H1 (cell line): Measurements from ENCODE around the gene C22orf23. TPM values are rescaled to one million over a fixed set of nuclear protein-coding genes. Genes with fewer than 3 reads are reported as not detected.

Experiments used
- BRCA1 ChIP-seq: IDR thresholded peaks from 2 replicates; pipeline ENCODE4 v1.6.1; 2012; ENCODE audit warnings: low read depth, low read length, improper control_type of control experiment
- CHD7 ChIP-seq: fragments of 300-600 bp; sonication (generic); IDR thresholded peaks from 2 replicates; pipeline ENCODE4 v1.7.1; 2012; ENCODE audit warnings: low read length, moderate library complexity, mild to moderate bottlenecking, inconsistent platforms; ENCODE audit not compliant: insufficient replicate concordance
- EZH2 ChIP-seq: fragments of 200-600 bp; sonication (generic); IDR thresholded peaks from 2 replicates; pipeline ENCODE4 v1.7.1; 2012; ENCODE audit warnings: low read depth, mild to moderate bottlenecking, moderate library complexity, low read length, inconsistent platforms; ENCODE audit not compliant: severe bottlenecking
- JUND ChIP-seq: IDR thresholded peaks from 2 replicates; pipeline ENCODE4 v1.6.1; 2011; ENCODE audit warnings: mild to moderate bottlenecking, improper control_type of control experiment, low read length
- MAX ChIP-seq: IDR thresholded peaks from 2 replicates; pipeline ENCODE4 v1.6.1; 2012; ENCODE audit warnings: inconsistent platforms
- POU5F1 ChIP-seq: IDR thresholded peaks from 2 replicates; pipeline ENCODE4 v1.6.1; 2011; ENCODE audit warnings: low read depth, mild to moderate bottlenecking, low read length, moderate library complexity
- SP4 ChIP-seq: IDR thresholded peaks from 2 replicates; pipeline ENCODE4 v1.6.1; 2012; ENCODE audit warnings: low read length, inconsistent platforms
- TBP ChIP-seq: IDR thresholded peaks from 2 replicates; pipeline ENCODE4 v1.6.1; 2011; ENCODE audit warnings: low read depth, low read length, improper control_type of control experiment
- TEAD4 ChIP-seq: IDR thresholded peaks from 2 replicates; pipeline ENCODE4 v1.6.1; 2012; ENCODE audit warnings: low read depth, low read length, inconsistent platforms, mixed read lengths
- polyA plus RNA-seq, 7 experiments: library from polyadenylated mRNA; depleted of rRNA in 3 of 7; stranded (reverse) in 5 of 7; unstranded in 2 of 7; fragments of >200 nt in 5 of 7; fragments of 200-250 nt in 2 of 7; gene quantifications; 1 replicate in 5 of 7; 2 replicates in 1 of 7; 4 replicates in 1 of 7; pipeline versions ENCODE4 v1.2.1 to v1.2.3, GENCODE V29; 2011 to 2013; ENCODE audit warnings: missing spikeins in 2 of 7, mixed read lengths in 2 of 7
- total RNA-seq: library from RNA; stranded (reverse); fragmentation: NEBNext Ultra II Directional; extraction: Animal tissue kit (Norgen Biotek cat#: 25700); gene quantifications from 2 replicates; pipeline ENCODE4 v1.2.1, GENCODE V29; 2021

The C22orf23 gene
- total and polyA plus RNA-seq, 2 of the 8 experiments (the other 6 are each of a cell fraction or from before 2014, with no cell fraction given): 0.50 to 0.54 TPM

GRCh38 chr22:37981282-37982011, 28.0 kb upstream of the C22orf23 start (continued):
- TF ChIP-seq EZH2 (no peak), POU5F1 (no peak), TBP (no peak), CHD7 (no peak), BRCA1 (no peak), JUND (no peak), SP4 (no peak), MAX (no peak), TEAD4 (no peak)
- TF ChIP-seq, all 59 proteins: peak for 0
